Measurements from ENCODE around the gene PDE6B.

PDE6B gene

GRCh38 chr4:678331-679103 lies 53.1 kb downstream of the PDE6B start:
- Histone ChIP-seq H3K36me3 (ENCODE audit: control insufficient read depth, insufficient read depth, low read length) (no peaks in the 10 kb centered on the region), H3K27me3 (ENCODE audit: control insufficient read depth, insufficient read depth, low read length) (no peaks in the 10 kb centered on the region), H3K4me1 (ENCODE audit: control insufficient read depth, insufficient read depth, low read length) (peaks cover 58% of the 10 kb centered on the region), H3K4me3 (ENCODE audit: low read length) (no peak overlapping the region), H3K9ac (ENCODE audit: low read length) (no peak overlapping the region), H3K9me3 (ENCODE audit: control insufficient read depth, low read length) (no peaks in the 10 kb centered on the region)

DNA sequence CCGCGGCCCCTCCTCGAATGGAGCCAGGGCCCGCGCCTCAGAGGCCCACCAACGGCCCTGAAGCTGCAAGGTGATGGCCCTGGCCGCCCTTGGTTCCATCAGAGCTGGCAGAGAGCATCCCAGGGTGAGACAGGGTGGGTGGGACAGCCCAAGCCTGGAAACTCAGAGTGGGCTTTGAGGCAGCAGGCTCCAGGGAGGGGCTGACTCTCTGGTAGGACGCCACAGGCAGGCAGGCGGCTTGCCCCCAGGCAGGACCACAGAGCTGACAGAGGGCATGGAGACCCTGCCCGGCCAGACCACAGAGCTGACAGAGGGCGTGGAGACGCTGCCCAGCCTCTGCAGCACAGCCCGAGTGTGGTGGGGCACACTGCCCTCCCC lies 53.7 kb downstream of the PDE6B start:
- Histone ChIP-seq H3K36me3 (ENCODE audit: control insufficient read depth, insufficient read depth, low read length) (no peaks in the 10 kb centered on the region), H3K4me3 (ENCODE audit: low read length) (no peak overlapping the region), H3K27me3 (ENCODE audit: control insufficient read depth, insufficient read depth, low read length) (no peaks in the 10 kb centered on the region), H3K4me1 (ENCODE audit: control insufficient read depth, insufficient read depth, low read length) (peaks cover 62% of the 10 kb centered on the region), H3K9ac (ENCODE audit: low read length) (no peak overlapping the region), H3K9me3 (ENCODE audit: control insufficient read depth, low read length) (no peaks in the 10 kb centered on the region)

- Histone ChIP-seq H3K27me3 (ENCODE audit: control insufficient read depth, insufficient read depth, low read length) (no peaks in the 10 kb centered on the region), H3K4me1 (ENCODE audit: control insufficient read depth, insufficient read depth, low read length) (peaks cover 67% of the 10 kb centered on the region), H3K36me3 (ENCODE audit: control insufficient read depth, insufficient read depth, low read length) (no peaks in the 10 kb centered on the region), H3K9ac (ENCODE audit: low read length) (no peak overlapping the region), H3K4me3 (ENCODE audit: low read length) (no peak overlapping the region), H3K9me3 (ENCODE audit: control insufficient read depth, low read length) (no peaks in the 10 kb centered on the region)
Observed at GRCh38 chr4:679629-680028, 54.3 kb downstream of the PDE6B start.

GRCh38 chr4:680091-680490 lies 54.7 kb downstream of the PDE6B start:
- Histone ChIP-seq H3K27me3 (ENCODE audit: control insufficient read depth, insufficient read depth, low read length) (no peaks in the 10 kb centered on the region), H3K9me3 (ENCODE audit: control insufficient read depth, low read length) (no peaks in the 10 kb centered on the region), H3K9ac (ENCODE audit: low read length) (no peak overlapping the region), H3K4me1 (ENCODE audit: control insufficient read depth, insufficient read depth, low read length) (peaks cover 64% of the 10 kb centered on the region), H3K36me3 (ENCODE audit: control insufficient read depth, insufficient read depth, low read length) (no peaks in the 10 kb centered on the region), H3K4me3 (ENCODE audit: low read length) (no peak overlapping the region)

DNA sequence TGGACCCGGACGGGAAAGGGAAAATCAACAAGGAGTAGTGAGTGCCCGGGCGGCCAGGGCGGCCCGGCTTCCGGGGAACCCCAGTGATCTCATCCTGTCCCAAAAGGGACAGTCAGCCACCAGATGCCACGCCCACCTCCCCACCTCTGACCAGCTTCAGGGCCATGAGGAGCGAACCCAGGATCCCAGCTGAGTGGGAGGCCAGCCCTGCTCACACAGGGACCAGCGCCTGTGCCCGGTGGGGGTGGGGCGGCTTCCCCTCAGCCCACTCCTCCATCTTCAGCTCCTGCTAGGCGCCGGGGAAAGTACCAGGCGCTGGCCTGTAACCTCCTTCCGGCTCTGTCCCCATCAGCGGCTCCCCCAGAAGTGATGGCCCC lies 55.2 kb downstream of the PDE6B start:
- Histone ChIP-seq H3K4me1 (ENCODE audit: control insufficient read depth, insufficient read depth, low read length) (peaks cover 59% of the 10 kb centered on the region), H3K27me3 (ENCODE audit: control insufficient read depth, insufficient read depth, low read length) (no peaks in the 10 kb centered on the region), H3K36me3 (ENCODE audit: control insufficient read depth, insufficient read depth, low read length) (no peaks in the 10 kb centered on the region), H3K4me3 (ENCODE audit: low read length) (no peak overlapping the region), H3K9ac (ENCODE audit: low read length) (no peak overlapping the region), H3K9me3 (ENCODE audit: control insufficient read depth, low read length) (no peaks in the 10 kb centered on the region)

DNA sequence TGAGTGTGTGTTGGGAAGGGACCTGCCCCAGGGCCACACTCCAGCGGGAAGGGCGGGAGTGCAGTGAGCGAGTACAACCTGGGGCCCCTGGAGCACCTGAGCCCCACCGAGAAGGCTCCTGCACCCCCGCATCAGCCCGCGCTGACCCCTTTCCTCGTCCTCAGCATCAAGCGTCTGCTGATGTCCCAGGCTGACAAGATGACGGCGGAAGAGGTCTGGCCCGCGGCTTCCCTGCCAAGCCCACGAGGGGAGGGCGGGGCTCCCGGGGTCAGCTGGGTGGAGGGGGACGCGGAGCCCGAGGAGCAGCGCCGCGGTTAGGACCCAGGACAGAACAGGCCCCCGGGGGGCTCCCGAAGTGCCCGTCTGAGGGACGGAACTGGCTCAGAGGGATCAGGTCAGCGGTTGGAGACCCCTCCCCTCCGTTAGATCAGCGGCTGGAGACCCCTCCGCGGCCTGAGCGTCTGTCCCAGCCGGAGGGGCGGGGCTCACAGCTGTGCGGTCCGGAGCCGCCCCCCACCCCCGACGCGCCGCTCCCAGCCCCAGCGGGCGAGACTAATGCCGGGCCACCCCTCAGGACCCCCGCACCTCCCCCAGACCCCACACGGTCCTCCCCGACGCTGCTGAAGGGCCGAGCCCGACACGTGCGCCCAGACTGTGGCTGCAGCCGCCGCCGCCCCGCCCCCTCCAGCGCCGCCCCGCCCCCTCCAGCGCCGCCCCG lies 55.7 kb downstream of the PDE6B start:
- Histone ChIP-seq H3K36me3 (ENCODE audit: control insufficient read depth, insufficient read depth, low read length) (no peaks in the 10 kb centered on the region), H3K27me3 (ENCODE audit: control insufficient read depth, insufficient read depth, low read length) (no peaks in the 10 kb centered on the region), H3K9me3 (ENCODE audit: control insufficient read depth, low read length) (no peaks in the 10 kb centered on the region), H3K4me1 (ENCODE audit: control insufficient read depth, insufficient read depth, low read length) (peaks cover 54% of the 10 kb centered on the region), H3K4me3 (ENCODE audit: low read length) (no peak overlapping the region), H3K9ac (ENCODE audit: low read length) (no peak overlapping the region)

- Histone ChIP-seq H3K4me3 (ENCODE audit: low read length) (no peak overlapping the region), H3K36me3 (ENCODE audit: control insufficient read depth, insufficient read depth, low read length) (no peaks in the 10 kb centered on the region), H3K4me1 (ENCODE audit: control insufficient read depth, insufficient read depth, low read length) (peaks cover 58% of the 10 kb centered on the region), H3K9ac (ENCODE audit: low read length) (no peak overlapping the region), H3K9me3 (ENCODE audit: control insufficient read depth, low read length) (no peaks in the 10 kb centered on the region), H3K27me3 (ENCODE audit: control insufficient read depth, insufficient read depth, low read length) (no peaks in the 10 kb centered on the region)
Observed at GRCh38 chr4:681736-682451, 56.5 kb downstream of the PDE6B start.

DNA sequence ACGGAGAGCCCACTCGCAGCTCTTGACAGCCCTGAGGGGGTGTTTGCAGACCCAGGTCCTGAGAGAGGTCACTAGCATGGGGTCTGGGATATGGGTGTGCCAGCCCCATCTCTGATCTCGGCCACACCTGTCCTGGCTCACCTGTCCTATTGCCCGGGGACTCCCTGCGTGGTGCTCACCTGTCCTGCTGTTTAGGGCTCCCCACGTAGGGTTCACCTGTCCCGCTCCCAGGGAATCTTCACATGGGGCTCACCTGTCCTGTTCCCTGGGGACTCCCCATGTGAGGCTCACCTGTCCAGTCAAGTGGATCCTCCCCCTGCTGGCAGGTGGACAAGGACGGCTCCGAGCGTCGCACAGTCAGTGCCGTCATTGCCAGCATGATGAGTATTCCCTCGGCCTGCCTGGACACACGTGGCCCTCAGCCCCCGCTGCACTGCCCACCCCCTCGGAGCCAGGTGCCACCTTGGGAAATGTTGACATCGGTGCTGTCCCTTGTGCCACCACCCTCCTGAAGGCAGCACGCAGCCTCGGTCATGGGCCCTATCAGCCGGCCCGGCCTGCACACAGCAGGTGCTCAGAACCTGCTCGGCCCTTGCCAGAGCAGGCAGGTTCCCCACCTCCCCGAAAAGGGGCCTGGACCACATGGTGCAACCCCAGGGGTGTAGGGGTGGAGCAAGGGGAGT lies 57.3 kb downstream of the PDE6B start:
- Histone ChIP-seq H3K4me3 (ENCODE audit: low read length) (no peak overlapping the region), H3K4me1 (ENCODE audit: control insufficient read depth, insufficient read depth, low read length) (peaks cover 60% of the 10 kb centered on the region), H3K27me3 (ENCODE audit: control insufficient read depth, insufficient read depth, low read length) (no peaks in the 10 kb centered on the region), H3K36me3 (ENCODE audit: control insufficient read depth, insufficient read depth, low read length) (no peaks in the 10 kb centered on the region), H3K9me3 (ENCODE audit: control insufficient read depth, low read length) (no peaks in the 10 kb centered on the region), H3K9ac (ENCODE audit: low read length) (no peak overlapping the region)

DNA sequence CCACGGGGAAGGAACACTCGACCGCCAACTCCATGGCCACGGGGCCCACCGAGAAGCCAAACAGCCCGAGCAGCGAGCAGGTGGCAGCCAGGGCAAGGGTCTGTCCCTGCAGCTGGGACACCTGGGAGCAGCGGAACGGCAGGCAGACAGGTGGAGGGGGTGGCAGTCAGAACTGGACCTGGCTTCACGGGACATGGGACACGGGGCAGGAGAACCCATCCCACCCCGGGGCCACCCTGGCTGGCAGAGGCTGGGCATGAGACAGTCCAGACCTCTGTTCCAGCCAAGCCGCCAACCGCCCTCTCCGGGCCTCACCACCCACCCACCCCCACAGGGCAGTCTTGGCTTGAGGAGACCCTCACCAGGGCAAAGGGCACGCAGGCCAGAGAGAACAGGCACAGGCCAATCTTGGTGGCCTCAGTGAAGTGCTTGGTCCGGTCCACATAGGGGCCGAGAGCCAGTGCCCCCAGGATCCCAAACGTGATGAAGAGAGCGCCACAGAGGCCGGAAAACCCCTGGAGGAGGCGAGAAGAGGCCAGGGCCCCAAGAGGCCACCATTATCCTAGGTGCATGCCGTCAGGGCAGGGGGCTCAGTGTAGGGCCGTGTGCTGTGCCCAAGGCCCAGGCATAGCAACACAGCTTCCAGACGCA lies 58.0 kb downstream of the PDE6B start:
- H3K27me3 ChIP-seq (ENCODE audit: control insufficient read depth, insufficient read depth, low read length) = no peaks in the 10 kb centered on the region
- H3K4me3 ChIP-seq (ENCODE audit: low read length) = no peak overlapping the region
- H3K4me1 ChIP-seq (ENCODE audit: control insufficient read depth, insufficient read depth, low read length) = peaks cover 60% of the 10 kb centered on the region
- H3K9me3 ChIP-seq (ENCODE audit: control insufficient read depth, low read length) = no peaks in the 10 kb centered on the region
- H3K9ac ChIP-seq (ENCODE audit: low read length) = no peak overlapping the region
- no peaks in the 10 kb centered on the region for H3K36me3 ChIP-seq (ENCODE audit: control insufficient read depth, insufficient read depth, low read length)

- H3K9ac ChIP-seq (ENCODE audit: low read length) = no peak overlapping the region
- peaks cover 63% of the 10 kb centered on the region for H3K4me1 ChIP-seq (ENCODE audit: control insufficient read depth, insufficient read depth, low read length)
- no peaks in the 10 kb centered on the region for H3K27me3 ChIP-seq (ENCODE audit: control insufficient read depth, insufficient read depth, low read length)
Observed at GRCh38 chr4:683982-684622, 58.7 kb downstream of the PDE6B start.

DNA sequence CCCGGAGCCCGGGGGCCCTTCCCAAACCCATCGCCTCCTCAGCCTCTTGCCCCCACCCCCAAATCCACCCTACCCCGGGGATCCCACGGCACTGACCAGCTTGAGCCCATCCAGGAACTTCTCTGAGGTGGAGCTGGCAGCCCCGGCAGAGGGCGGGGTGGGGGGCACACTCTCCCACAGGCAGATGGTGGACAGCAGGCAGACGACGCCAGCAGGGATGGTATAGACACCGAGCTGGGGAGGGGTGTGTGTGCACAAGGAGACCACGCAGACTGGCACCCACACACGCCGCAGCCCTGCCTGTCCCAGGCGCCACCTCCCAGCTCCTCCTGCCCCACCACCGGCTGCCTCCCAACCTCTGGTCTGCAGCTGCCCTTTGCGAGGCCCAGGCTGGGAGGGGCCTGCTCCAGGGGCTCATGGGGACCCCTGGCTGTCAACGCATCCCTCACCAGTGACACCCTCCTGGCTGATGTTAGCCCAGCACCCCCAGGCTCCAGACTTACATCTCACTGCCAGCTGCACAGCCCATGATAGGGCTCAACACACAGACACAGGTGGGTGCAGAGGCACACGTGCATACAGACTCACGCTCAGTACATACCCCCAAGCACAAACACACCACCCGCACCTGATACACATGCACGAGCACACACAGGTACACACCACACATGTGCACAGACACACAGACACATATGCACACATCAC lies 59.4 kb downstream of the PDE6B start:
- Histone ChIP-seq H3K4me3 (ENCODE audit: low read length) (no peak overlapping the region), H3K9ac (ENCODE audit: low read length) (no peak overlapping the region), H3K36me3 (ENCODE audit: control insufficient read depth, insufficient read depth, low read length) (no peaks in the 10 kb centered on the region), H3K4me1 (ENCODE audit: control insufficient read depth, insufficient read depth, low read length) (peaks cover 69% of the 10 kb centered on the region), H3K27me3 (ENCODE audit: control insufficient read depth, insufficient read depth, low read length) (no peaks in the 10 kb centered on the region), H3K9me3 (ENCODE audit: control insufficient read depth, low read length) (no peaks in the 10 kb centered on the region)

More at GRCh38 chr4:683982-684622, 58.7 kb downstream of the PDE6B start:
- Histone ChIP-seq H3K36me3 (ENCODE audit: control insufficient read depth, insufficient read depth, low read length) (no peaks in the 10 kb centered on the region), H3K9me3 (ENCODE audit: control insufficient read depth, low read length) (no peaks in the 10 kb centered on the region), H3K4me3 (ENCODE audit: low read length) (no peak overlapping the region)
